WTC11 (cell line): ENCODE data around the gene FOXN3. TPM values are rescaled to one million over a fixed set of nuclear protein-coding genes. Genes with fewer than 3 reads are reported as not detected.

Experiments used
- ATAC-seq: fragments of 200-7000 bp; cut with Tn5 transposase; 2 replicates; pipeline ENCODE4 v1.10.0; 2021; ENCODE audit warnings: mild to moderate bottlenecking, moderate library complexity
- CTCF ChIA-PET: fragments of 300-600 bp; sonication (Branson Sonifier 250); formaldehyde crosslinking; loops from one replicate; lab custom pipeline; 2021; ENCODE audit warnings: antibody characterized with exemption; lab: Charles Lee
- POLR2A ChIA-PET: fragments of 350-600 bp; sonication (Branson Sonifier 250); formaldehyde crosslinking; loops from one replicate; lab custom pipeline; 2021; ENCODE audit warnings: antibody characterized with exemption; lab: Charles Lee
- DNase-seq: peaks from one replicate; pipeline ENCODE4 v3.0.0; 2021; ENCODE audit warnings: low spot score
- H3K27ac Mint-ChIP-seq: 2 replicates; pipeline ENCODE4 v1.8.0; 2021; ENCODE audit warnings: mixed read lengths
- H3K27me3 Mint-ChIP-seq: 2 replicates; pipeline ENCODE4 v1.8.0; 2021; ENCODE audit warnings: low read depth, mild to moderate bottlenecking, moderate library complexity, mixed read lengths
- H3K36me3 Mint-ChIP-seq: 2 replicates; pipeline ENCODE4 v1.8.0; 2021; ENCODE audit warnings: mixed read lengths
- H3K4me1 Mint-ChIP-seq: 2 replicates; pipeline ENCODE4 v1.8.0; 2022; ENCODE audit warnings: mixed read lengths
- H3K4me3 Mint-ChIP-seq: 2 replicates; pipeline ENCODE4 v1.8.0; 2021; ENCODE audit warnings: mild to moderate bottlenecking, moderate library complexity, mixed read lengths
- H3K9me3 Mint-ChIP-seq: 2 replicates; pipeline ENCODE4 v1.8.0; 2021; ENCODE audit warnings: mixed read lengths
- NFYB ChIP-seq: sonication (generic); formaldehyde crosslinking; conservative IDR thresholded peaks from 2 replicates; pipeline ENCODE4 v1.8.0; 2022; ENCODE audit warnings: low read depth, missing genetic modification reagents
- RELA ChIP-seq: sonication (generic); formaldehyde crosslinking; IDR thresholded peaks from 2 replicates; pipeline ENCODE4 v1.8.1; 2022; ENCODE audit warnings: missing genetic modification reagents, mild to moderate bottlenecking, borderline replicate concordance
- SOX15 ChIP-seq: fragments of 250-450 bp; sonication (Bioruptor Pico); IDR thresholded peaks from 2 replicates; pipeline ENCODE4 v1.9.0; 2021; ENCODE audit warnings: mild to moderate bottlenecking
- TCF7 ChIP-seq: sonication (generic); formaldehyde crosslinking; IDR thresholded peaks from 2 replicates; pipeline ENCODE4 v1.8.0; 2022; ENCODE audit warnings: mild to moderate bottlenecking, low read depth, missing genetic modification reagents, moderate library complexity
- TP53 ChIP-seq: sonication (generic); formaldehyde crosslinking; IDR thresholded peaks from 2 replicates; pipeline ENCODE4 v1.8.1; 2023; ENCODE audit warnings: mild to moderate bottlenecking, missing genetic modification reagents
- ZNF138 ChIP-seq: sonication (generic); formaldehyde crosslinking; conservative IDR thresholded peaks from 2 replicates; pipeline ENCODE4 v1.8.1; 2022; ENCODE audit warnings: mild to moderate bottlenecking, moderate library complexity, missing genetic modification reagents
- ZNF232 ChIP-seq: sonication (generic); formaldehyde crosslinking; IDR thresholded peaks from 2 replicates; pipeline ENCODE4 v1.8.0; 2022; ENCODE audit warnings: mild to moderate bottlenecking, missing genetic modification reagents
- ZNF671 ChIP-seq: fragments of 250-450 bp; sonication (Bioruptor Pico); IDR thresholded peaks from 2 replicates; pipeline ENCODE4 v1.8.0; 2021; ENCODE audit warnings: mild to moderate bottlenecking
- total RNA-seq: library from RNA; stranded (reverse); gene quantifications from 3 replicates; pipeline ENCODE4 v1.2.3, GENCODE V29; 2021
- TF ChIP-seq, protein P1 (sequence below): sonication (generic); formaldehyde crosslinking; IDR thresholded peaks from 2 replicates; pipeline ENCODE4 v1.8.0; 2023; ENCODE audit warnings: mild to moderate bottlenecking, missing genetic modification reagents
- TF ChIP-seq, protein P2 (sequence below): fragments of 250-450 bp; sonication (Bioruptor Pico); IDR thresholded peaks from 2 replicates; pipeline ENCODE4 v1.9.0; 2021; ENCODE audit warnings: mild to moderate bottlenecking
- TF ChIP-seq, protein P3 (sequence below): sonication (generic); formaldehyde crosslinking; IDR thresholded peaks from 2 replicates; pipeline ENCODE4 v1.8.1; 2023; ENCODE audit warnings: mild to moderate bottlenecking, missing genetic modification reagents, moderate library complexity
- TF ChIP-seq, protein P4 (sequence below): fragments of 250-450 bp; sonication (Bioruptor Pico); conservative IDR thresholded peaks from 2 replicates; pipeline ENCODE4 v1.9.0; 2021; ENCODE audit warnings: mild to moderate bottlenecking
- TF ChIP-seq, protein P5 (sequence below): sonication (generic); formaldehyde crosslinking; IDR thresholded peaks from 2 replicates; pipeline ENCODE4 v1.8.0; 2023; ENCODE audit warnings: missing genetic modification reagents
- TF ChIP-seq, protein P6 (sequence below): fragments of 250-450 bp; sonication (Bioruptor Pico); IDR thresholded peaks from 2 replicates; pipeline ENCODE4 v1.8.0; 2021; ENCODE audit warnings: mild to moderate bottlenecking
- TF ChIP-seq, protein P7 (sequence below): sonication (generic); formaldehyde crosslinking; IDR thresholded peaks from 2 replicates; pipeline ENCODE4 v1.8.1; 2023; ENCODE audit warnings: mild to moderate bottlenecking, missing genetic modification reagents
- TF ChIP-seq, protein P8 (sequence below): sonication (generic); formaldehyde crosslinking; IDR thresholded peaks from 2 replicates; pipeline ENCODE4 v1.8.1; 2022; ENCODE audit warnings: low read depth, missing genetic modification reagents, borderline replicate concordance

FOXN3 gene
- total RNA-seq, 1 experiment from 2014 or later, result 170 TPM

DNA sequence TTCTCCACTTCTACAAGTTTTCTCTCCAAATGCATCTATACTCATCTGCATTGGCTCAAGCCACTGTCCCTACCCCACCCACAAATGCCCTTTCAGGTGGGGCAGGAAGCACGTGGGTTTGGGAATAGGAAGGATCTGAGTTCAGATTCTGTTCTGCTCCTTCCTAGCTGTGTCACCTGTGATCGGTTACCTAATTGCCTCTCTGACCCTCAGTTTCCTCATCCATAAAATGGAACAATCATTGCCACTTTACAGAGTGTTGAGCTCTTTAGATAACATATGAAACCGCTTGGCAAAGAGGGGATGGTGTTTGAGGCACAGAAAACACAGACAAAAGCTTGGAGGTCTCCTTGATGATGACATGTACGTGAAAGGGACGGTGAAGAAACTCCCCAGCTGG lies 34.5 kb downstream of the FOXN3 start (continued):
- TF ChIP-seq, protein P1, sequence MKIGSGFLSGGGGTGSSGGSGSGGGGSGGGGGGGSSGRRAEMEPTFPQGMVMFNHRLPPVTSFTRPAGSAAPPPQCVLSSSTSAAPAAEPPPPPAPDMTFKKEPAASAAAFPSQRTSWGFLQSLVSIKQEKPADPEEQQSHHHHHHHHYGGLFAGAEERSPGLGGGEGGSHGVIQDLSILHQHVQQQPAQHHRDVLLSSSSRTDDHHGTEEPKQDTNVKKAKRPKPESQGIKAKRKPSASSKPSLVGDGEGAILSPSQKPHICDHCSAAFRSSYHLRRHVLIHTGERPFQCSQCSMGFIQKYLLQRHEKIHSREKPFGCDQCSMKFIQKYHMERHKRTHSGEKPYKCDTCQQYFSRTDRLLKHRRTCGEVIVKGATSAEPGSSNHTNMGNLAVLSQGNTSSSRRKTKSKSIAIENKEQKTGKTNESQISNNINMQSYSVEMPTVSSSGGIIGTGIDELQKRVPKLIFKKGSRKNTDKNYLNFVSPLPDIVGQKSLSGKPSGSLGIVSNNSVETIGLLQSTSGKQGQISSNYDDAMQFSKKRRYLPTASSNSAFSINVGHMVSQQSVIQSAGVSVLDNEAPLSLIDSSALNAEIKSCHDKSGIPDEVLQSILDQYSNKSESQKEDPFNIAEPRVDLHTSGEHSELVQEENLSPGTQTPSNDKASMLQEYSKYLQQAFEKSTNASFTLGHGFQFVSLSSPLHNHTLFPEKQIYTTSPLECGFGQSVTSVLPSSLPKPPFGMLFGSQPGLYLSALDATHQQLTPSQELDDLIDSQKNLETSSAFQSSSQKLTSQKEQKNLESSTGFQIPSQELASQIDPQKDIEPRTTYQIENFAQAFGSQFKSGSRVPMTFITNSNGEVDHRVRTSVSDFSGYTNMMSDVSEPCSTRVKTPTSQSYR, result no peak
- TF ChIP-seq, protein P2, sequence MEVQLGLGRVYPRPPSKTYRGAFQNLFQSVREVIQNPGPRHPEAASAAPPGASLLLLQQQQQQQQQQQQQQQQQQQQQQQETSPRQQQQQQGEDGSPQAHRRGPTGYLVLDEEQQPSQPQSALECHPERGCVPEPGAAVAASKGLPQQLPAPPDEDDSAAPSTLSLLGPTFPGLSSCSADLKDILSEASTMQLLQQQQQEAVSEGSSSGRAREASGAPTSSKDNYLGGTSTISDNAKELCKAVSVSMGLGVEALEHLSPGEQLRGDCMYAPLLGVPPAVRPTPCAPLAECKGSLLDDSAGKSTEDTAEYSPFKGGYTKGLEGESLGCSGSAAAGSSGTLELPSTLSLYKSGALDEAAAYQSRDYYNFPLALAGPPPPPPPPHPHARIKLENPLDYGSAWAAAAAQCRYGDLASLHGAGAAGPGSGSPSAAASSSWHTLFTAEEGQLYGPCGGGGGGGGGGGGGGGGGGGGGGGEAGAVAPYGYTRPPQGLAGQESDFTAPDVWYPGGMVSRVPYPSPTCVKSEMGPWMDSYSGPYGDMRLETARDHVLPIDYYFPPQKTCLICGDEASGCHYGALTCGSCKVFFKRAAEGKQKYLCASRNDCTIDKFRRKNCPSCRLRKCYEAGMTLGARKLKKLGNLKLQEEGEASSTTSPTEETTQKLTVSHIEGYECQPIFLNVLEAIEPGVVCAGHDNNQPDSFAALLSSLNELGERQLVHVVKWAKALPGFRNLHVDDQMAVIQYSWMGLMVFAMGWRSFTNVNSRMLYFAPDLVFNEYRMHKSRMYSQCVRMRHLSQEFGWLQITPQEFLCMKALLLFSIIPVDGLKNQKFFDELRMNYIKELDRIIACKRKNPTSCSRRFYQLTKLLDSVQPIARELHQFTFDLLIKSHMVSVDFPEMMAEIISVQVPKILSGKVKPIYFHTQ (CRISPR knock-in tag), result no peak
- TF ChIP-seq TP53 (CRISPR knock-in tag) (no peak), ZNF232 (CRISPR knock-in tag) (no peak), ZNF671 (CRISPR knock-in tag) (no peak), NFYB (CRISPR knock-in tag) (no peak), RELA (no peak)
- TF ChIP-seq, protein P3, sequence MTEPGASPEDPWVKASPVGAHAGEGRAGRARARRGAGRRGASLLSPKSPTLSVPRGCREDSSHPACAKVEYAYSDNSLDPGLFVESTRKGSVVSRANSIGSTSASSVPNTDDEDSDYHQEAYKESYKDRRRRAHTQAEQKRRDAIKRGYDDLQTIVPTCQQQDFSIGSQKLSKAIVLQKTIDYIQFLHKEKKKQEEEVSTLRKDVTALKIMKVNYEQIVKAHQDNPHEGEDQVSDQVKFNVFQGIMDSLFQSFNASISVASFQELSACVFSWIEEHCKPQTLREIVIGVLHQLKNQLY (CRISPR knock-in tag), result no peak

DNA sequence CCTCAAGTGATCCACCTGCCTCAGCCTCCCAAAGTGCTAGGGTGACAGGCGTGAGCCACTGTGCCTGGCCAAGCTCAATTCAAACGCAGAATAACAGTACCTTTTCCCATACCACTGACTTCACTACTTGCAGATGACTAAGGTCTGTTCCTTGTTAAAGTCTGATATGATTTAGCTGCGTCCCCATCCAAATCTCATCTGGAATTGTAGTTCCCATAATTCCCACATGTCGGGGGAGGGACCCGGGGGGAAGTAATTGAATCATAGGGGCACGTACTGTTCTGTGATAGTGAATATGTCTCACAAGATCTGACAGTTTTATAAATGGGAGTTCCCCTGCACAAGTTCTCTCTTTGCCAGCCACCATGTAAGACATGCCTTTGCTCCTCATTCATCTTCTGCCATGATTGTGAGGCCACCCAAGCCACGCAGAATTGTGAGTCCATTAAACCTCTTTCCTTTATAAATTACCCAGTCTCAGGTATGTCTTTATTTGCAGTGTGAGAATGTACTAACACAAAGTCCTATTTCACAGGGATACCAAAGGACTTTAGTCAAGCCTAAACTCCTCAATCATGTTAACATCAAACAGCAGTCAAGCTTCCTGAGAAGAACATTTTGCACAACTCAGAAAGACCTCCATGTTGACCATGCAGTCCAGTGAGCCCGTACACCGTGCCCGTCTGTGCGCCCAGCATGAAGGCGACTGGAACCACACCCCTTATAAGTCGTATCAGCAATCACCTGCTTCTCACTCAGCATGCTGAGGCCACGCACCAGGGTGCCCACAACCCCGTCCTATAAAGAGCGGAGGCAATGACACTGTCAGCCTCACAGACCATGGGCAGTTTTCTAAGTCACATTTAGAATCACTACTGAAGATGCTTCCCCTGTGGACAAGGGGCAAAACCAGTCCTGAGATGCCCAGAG lies 36.9 kb downstream of the FOXN3 start:
- Mint-ChIP-seq H3K4me3 (no peak overlapping the region), H3K4me1 (peaks cover 61% of the 10 kb centered on the region), H3K27me3 (no peaks in the 10 kb centered on the region), H3K36me3 (peaks cover 42% of the 10 kb centered on the region), H3K27ac (no peak overlapping the region; the same call in 1 of the 2 replicates), H3K9me3 (peaks cover 9% of the 10 kb centered on the region)
- TF ChIP-seq, protein P4, sequence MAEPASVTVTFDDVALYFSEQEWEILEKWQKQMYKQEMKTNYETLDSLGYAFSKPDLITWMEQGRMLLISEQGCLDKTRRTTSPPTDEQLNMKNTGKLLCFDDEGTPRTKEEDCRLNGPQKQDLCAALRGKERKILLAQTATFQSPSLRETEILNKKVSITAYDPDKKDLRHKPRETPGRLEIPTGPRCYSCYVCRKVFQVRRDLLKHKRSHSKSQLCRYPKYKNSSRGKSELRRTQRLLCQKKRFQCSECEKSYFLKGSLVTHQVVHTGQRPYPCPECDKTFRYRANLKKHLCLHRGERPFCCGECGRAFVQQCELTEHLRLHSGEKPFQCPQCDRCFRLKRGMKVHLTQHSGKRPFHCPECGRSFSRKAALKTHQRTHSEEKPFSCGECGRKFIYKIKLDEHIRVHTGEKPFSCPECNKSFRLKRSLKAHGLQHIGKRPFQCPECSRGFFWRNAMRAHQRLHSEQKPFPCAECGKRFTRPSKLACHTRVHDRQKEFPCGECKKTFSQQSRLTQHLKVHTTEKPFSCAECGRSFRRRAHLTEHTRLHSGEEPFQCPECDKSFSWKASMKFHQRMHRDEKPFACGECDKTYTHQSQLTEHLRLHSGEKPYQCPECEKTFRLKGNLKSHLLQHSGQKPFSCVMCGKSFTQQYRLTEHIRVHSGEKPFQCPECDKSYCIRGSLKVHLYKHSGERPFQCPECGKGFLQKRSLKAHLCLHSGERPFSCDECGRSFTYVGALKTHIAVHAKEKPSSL (CRISPR knock-in tag), result no peak
- no peak for TF ChIP-seq ZNF138
- TF ChIP-seq SOX15 (CRISPR knock-in tag), result no peak
- no peak for TF ChIP-seq TCF7 (CRISPR knock-in tag)
- POLR2A ChIA-PET, result no interaction called here
- DNase-seq, result no peak
- ATAC-seq, result no peak
- CTCF ChIA-PET, result no interaction called here

DNA sequence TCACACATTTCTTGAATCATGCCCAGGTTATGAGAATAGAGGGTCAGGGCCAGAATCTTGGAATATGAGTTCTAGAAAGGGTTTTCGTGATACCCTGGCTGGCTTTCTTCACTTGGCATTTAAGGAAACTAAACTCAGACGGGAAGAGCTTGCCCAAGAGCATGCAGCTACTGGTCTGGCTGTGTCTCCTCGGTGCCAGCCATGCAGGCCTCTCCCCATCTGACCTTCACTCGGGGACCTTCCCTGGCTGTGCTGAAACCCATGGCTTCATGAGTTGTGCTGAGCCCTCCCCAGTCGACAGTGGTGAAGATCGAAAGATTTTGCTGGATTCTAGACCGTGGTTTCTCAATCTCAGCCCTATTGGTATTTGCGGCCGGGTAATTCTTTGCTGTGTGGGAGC lies 38.0 kb downstream of the FOXN3 start:
- peak overlapping the region; percentile 91 for H3K27ac Mint-ChIP-seq
- no peaks in the 10 kb centered on the region for H3K27me3 Mint-ChIP-seq
- TF ChIP-seq, protein P5, sequence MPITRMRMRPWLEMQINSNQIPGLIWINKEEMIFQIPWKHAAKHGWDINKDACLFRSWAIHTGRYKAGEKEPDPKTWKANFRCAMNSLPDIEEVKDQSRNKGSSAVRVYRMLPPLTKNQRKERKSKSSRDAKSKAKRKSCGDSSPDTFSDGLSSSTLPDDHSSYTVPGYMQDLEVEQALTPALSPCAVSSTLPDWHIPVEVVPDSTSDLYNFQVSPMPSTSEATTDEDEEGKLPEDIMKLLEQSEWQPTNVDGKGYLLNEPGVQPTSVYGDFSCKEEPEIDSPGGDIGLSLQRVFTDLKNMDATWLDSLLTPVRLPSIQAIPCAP (CRISPR knock-in tag), result no peak
- TF ChIP-seq SOX15 (CRISPR knock-in tag) (no peak), ZNF138 (no peak), TP53 (CRISPR knock-in tag) (no peak)
- TF ChIP-seq, protein P6, sequence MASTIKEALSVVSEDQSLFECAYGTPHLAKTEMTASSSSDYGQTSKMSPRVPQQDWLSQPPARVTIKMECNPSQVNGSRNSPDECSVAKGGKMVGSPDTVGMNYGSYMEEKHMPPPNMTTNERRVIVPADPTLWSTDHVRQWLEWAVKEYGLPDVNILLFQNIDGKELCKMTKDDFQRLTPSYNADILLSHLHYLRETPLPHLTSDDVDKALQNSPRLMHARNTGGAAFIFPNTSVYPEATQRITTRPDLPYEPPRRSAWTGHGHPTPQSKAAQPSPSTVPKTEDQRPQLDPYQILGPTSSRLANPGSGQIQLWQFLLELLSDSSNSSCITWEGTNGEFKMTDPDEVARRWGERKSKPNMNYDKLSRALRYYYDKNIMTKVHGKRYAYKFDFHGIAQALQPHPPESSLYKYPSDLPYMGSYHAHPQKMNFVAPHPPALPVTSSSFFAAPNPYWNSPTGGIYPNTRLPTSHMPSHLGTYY, result no peak
- TF ChIP-seq, protein P7, sequence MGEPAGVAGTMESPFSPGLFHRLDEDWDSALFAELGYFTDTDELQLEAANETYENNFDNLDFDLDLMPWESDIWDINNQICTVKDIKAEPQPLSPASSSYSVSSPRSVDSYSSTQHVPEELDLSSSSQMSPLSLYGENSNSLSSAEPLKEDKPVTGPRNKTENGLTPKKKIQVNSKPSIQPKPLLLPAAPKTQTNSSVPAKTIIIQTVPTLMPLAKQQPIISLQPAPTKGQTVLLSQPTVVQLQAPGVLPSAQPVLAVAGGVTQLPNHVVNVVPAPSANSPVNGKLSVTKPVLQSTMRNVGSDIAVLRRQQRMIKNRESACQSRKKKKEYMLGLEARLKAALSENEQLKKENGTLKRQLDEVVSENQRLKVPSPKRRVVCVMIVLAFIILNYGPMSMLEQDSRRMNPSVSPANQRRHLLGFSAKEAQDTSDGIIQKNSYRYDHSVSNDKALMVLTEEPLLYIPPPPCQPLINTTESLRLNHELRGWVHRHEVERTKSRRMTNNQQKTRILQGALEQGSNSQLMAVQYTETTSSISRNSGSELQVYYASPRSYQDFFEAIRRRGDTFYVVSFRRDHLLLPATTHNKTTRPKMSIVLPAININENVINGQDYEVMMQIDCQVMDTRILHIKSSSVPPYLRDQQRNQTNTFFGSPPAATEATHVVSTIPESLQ (CRISPR knock-in tag), result no peak
- TF ChIP-seq, protein P8, sequence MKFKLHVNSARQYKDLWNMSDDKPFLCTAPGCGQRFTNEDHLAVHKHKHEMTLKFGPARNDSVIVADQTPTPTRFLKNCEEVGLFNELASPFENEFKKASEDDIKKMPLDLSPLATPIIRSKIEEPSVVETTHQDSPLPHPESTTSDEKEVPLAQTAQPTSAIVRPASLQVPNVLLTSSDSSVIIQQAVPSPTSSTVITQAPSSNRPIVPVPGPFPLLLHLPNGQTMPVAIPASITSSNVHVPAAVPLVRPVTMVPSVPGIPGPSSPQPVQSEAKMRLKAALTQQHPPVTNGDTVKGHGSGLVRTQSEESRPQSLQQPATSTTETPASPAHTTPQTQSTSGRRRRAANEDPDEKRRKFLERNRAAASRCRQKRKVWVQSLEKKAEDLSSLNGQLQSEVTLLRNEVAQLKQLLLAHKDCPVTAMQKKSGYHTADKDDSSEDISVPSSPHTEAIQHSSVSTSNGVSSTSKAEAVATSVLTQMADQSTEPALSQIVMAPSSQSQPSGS, result no peak
- peaks cover 53% of the 10 kb centered on the region for H3K4me1 Mint-ChIP-seq
- peaks cover 19% of the 10 kb centered on the region for H3K9me3 Mint-ChIP-seq
- ATAC-seq (no peak; the same call in 1 of the 2 replicates), DNase-seq (no peak)
- ChIA-PET POLR2A (no interaction called here), CTCF (no interaction called here)
- H3K4me3 Mint-ChIP-seq, result no peak overlapping the region
- H3K36me3 Mint-ChIP-seq, result peaks cover 50% of the 10 kb centered on the region
